IPS DF 4.7 (cell line): ENCODE data around the gene TMEM238.
"Not testable (repeated sequence)": the region's sequence is repeated elsewhere in the genome, so short reads cannot be mapped to it uniquely, and the experiment has no call there.

Experiments
- DNase-seq: peaks from one replicate; pipeline ENCODE4 v3.0.0-alpha.2; 2013; ENCODE audit warnings: low spot score; ENCODE audit errors: extremely low read depth

TMEM238 gene

GRCh38 chr19:55384131-55384919 lies at the start of gene TMEM238:
TSS of gene TMEM238 (minus strand) at chr19:55384292. CDS start at chr19:55384259, 33 bp downstream.
- no peak for DNase-seq

- no peak for DNase-seq
Measured at GRCh38 chr19:55433292-55433691, 49.2 kb upstream of the TMEM238 start.

- no peak for DNase-seq
Measured at GRCh38 chr19:55432241-55432959, 48.3 kb upstream of the TMEM238 start.

GRCh38 chr19:55431183-55431582 lies 47.1 kb upstream of the TMEM238 start:
- DNase-seq, result no peak

- DNase-seq, result no peak
Measured at GRCh38 chr19:55426042-55426441, 42.0 kb upstream of the TMEM238 start.

GRCh38 chr19:55424518-55424917 lies 40.4 kb upstream of the TMEM238 start:
- DNase-seq, result no peak

- DNase-seq, result no peak
Measured at GRCh38 chr19:55423225-55424005, 39.3 kb upstream of the TMEM238 start.

- DNase-seq, result not testable (repeated sequence)
Measured at GRCh38 chr19:55421281-55421680, 37.2 kb upstream of the TMEM238 start.

GRCh38 chr19:55419624-55420236 lies 35.6 kb upstream of the TMEM238 start:
- no peak for DNase-seq

- no peak for DNase-seq
Measured at GRCh38 chr19:55419103-55419502, 35.0 kb upstream of the TMEM238 start.

- DNase-seq, result no peak
Measured at GRCh38 chr19:55418185-55418584, 34.1 kb upstream of the TMEM238 start.

GRCh38 chr19:55410168-55410567 lies 26.1 kb upstream of the TMEM238 start:
- no peak for DNase-seq

- DNase-seq, result not testable (repeated sequence)
Measured at GRCh38 chr19:55409179-55409578, 25.1 kb upstream of the TMEM238 start.

GRCh38 chr19:55408533-55408872 lies 24.4 kb upstream of the TMEM238 start:
- DNase-seq, result no peak

- DNase-seq, result peak; percentile 95
Measured at GRCh38 chr19:55407800-55408532, 23.9 kb upstream of the TMEM238 start.

GRCh38 chr19:55407550-55407799 lies 23.4 kb upstream of the TMEM238 start, which contains the start of gene UBE2S:
TSS of gene UBE2S (minus strand) at chr19:55407788. CDS start at chr19:55407589, 199 bp downstream.
- DNase-seq, result not testable (repeated sequence)

- no peak for DNase-seq
Measured at GRCh38 chr19:55406826-55407549, 22.9 kb upstream of the TMEM238 start.

- DNase-seq, result no peak
Measured at GRCh38 chr19:55406091-55406825, 22.2 kb upstream of the TMEM238 start.

GRCh38 chr19:55405638-55406037 lies 21.5 kb upstream of the TMEM238 start:
- DNase-seq, result no peak

GRCh38 chr19:55402509-55402908 lies 18.4 kb upstream of the TMEM238 start:
- no peak for DNase-seq
